Astrocyte (in vitro differentiated cells and primary cell): ENCODE results near the gene PBX3. TPM values are rescaled to one million over a fixed set of nuclear protein-coding genes. Genes with fewer than 3 reads are reported as not detected.

ENCODE experiments used
- DNase-seq: peaks from one replicate; pipeline ENCODE4 v3.0.0-alpha.2; 2010; ENCODE audit warnings: low read depth
- FAIRE-seq: peaks from 2 replicates; lab custom pipeline; 2011; peaks lifted over from hg19 to GRCh38; lab: Jason Lieb, UNC
- H2AFZ ChIP-seq: 2 replicates; pipeline ENCODE4 v1.6.0; 2012; ENCODE audit warnings: low read depth, low read length, inconsistent platforms
- H3K27ac ChIP-seq: 2 replicates; pipeline ENCODE4 v1.5.1; 2011; ENCODE audit warnings: low read depth, low read length, inconsistent platforms
- H3K27me3 ChIP-seq: 2 replicates; pipeline ENCODE4 v1.6.0; 2011; ENCODE audit warnings: low read length, inconsistent platforms; ENCODE audit not compliant: insufficient read depth
- H3K36me3 ChIP-seq: 2 replicates; pipeline ENCODE4 v1.5.1; 2011; ENCODE audit warnings: low read length, inconsistent platforms; ENCODE audit not compliant: insufficient read depth
- H3K4me1 ChIP-seq: 2 replicates; pipeline ENCODE4 v1.5.1; 2011; ENCODE audit warnings: low read length, inconsistent platforms; ENCODE audit not compliant: insufficient read depth
- H3K4me2 ChIP-seq: 2 replicates; pipeline ENCODE4 v1.6.0; 2012; ENCODE audit warnings: low read length, inconsistent platforms
- H3K4me3 ChIP-seq: 2 replicates; pipeline ENCODE4 v1.5.1; 2011; ENCODE audit warnings: low read depth, mild to moderate bottlenecking, low read length, inconsistent platforms; ENCODE audit not compliant: insufficient read depth
- H3K79me2 ChIP-seq: 2 replicates; pipeline ENCODE4 v1.6.0; 2012; ENCODE audit warnings: mild to moderate bottlenecking, low read length, inconsistent platforms; ENCODE audit not compliant: insufficient read depth
- H3K9ac ChIP-seq: 2 replicates; pipeline ENCODE4 v1.6.0; 2012; ENCODE audit warnings: mild to moderate bottlenecking, low read length, inconsistent platforms
- H3K9me3 ChIP-seq: 2 replicates; pipeline ENCODE4 v1.5.1; 2012; ENCODE audit warnings: low read depth, mild to moderate bottlenecking, low read length, inconsistent platforms; ENCODE audit not compliant: insufficient read depth
- H4K20me1 ChIP-seq: 2 replicates; pipeline ENCODE4 v1.6.0; 2012; ENCODE audit warnings: low read length, inconsistent platforms; ENCODE audit not compliant: insufficient read depth
- H3K27ac Mint-ChIP-seq: one replicate; pipeline ENCODE4 v1.8.0; 2021; ENCODE audit warnings: mild to moderate bottlenecking, mixed read lengths; ENCODE audit not compliant: unreplicated experiment
- H3K27me3 Mint-ChIP-seq: one replicate; pipeline ENCODE4 v1.8.0; 2021; ENCODE audit warnings: low read depth, mixed read lengths; ENCODE audit not compliant: unreplicated experiment
- H3K36me3 Mint-ChIP-seq: one replicate; pipeline ENCODE4 v1.8.0; 2021; ENCODE audit warnings: low read depth, mixed read lengths; ENCODE audit not compliant: unreplicated experiment
- H3K4me1 Mint-ChIP-seq: one replicate; pipeline ENCODE4 v1.8.0; 2021; ENCODE audit warnings: low read depth, mixed read lengths; ENCODE audit not compliant: unreplicated experiment
- H3K4me3 Mint-ChIP-seq: one replicate; pipeline ENCODE4 v1.8.0; 2021; ENCODE audit warnings: mild to moderate bottlenecking, moderate library complexity, mixed read lengths; ENCODE audit not compliant: unreplicated experiment
- H3K9me3 Mint-ChIP-seq: one replicate; pipeline ENCODE4 v1.8.0; 2021; ENCODE audit warnings: mild to moderate bottlenecking, mixed read lengths; ENCODE audit not compliant: unreplicated experiment
- EZH2 ChIP-seq: IDR thresholded peaks from 2 replicates; pipeline ENCODE4 v1.6.1; 2012; ENCODE audit warnings: mild to moderate bottlenecking, low read length, inconsistent platforms; ENCODE audit not compliant: insufficient read depth
- total RNA-seq: library from RNA; stranded (reverse); gene quantifications from 2 replicates; pipeline ENCODE4 v1.2.1, GENCODE V29; 2021
- TF ChIP-seq, protein P1 (sequence below): IDR thresholded peaks from 2 replicates; pipeline ENCODE4 v1.5.1; 2011; ENCODE audit warnings: low read depth, mild to moderate bottlenecking, inconsistent platforms, low read length, moderate library complexity; ENCODE audit not compliant: insufficient read depth

PBX3 gene
- total RNA-seq, 1 donor from 2014 or later: 51.2 TPM

DNA sequence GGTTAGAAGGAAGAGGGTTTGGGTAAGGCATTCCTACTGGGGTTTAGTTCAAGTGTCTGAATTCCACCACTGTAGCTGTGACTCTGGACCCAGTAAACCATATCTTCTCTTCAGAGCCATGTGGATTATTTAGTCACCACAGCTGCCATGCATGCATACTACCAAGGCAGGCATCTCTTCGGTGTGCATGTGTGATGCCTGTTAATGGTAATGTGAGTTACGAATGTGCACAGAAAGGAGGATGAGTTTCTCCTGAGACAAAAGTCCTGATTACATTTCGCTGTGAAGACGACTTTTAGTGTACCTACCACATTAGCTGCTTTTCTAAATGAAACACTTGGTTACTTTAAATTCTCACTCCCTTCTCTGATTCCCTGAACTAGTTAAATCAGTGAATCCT is 9.3 kb downstream of the PBX3 start:
- no peak for FAIRE-seq
- peaks cover 2% of the 10 kb centered on the region for H3K36me3 Mint-ChIP-seq
- no peak overlapping the region for H3K27ac Mint-ChIP-seq
- H3K9me3 ChIP-seq: no peaks in the 10 kb centered on the region
- peaks cover 9% of the 10 kb centered on the region for H3K36me3 ChIP-seq
- peaks cover 12% of the 10 kb centered on the region for H3K4me1 ChIP-seq
- H3K4me3 Mint-ChIP-seq: no peak overlapping the region
- H3K4me2 ChIP-seq: no peak overlapping the region
- no peak for DNase-seq
- H3K27me3 Mint-ChIP-seq: no peaks in the 10 kb centered on the region
- no peaks in the 10 kb centered on the region for H3K27me3 ChIP-seq
- no peak overlapping the region for H2AFZ ChIP-seq
- H3K79me2 ChIP-seq: peaks cover 98% of the 10 kb centered on the region
- peaks cover 23% of the 10 kb centered on the region for H3K4me1 Mint-ChIP-seq
- no peaks in the 10 kb centered on the region for H3K9me3 Mint-ChIP-seq
- no peak overlapping the region for H3K9ac ChIP-seq
- no peak overlapping the region for H3K27ac ChIP-seq
- no peak overlapping the region for H3K4me3 ChIP-seq
- no peak for TF ChIP-seq EZH2
- TF ChIP-seq, protein P1, sequence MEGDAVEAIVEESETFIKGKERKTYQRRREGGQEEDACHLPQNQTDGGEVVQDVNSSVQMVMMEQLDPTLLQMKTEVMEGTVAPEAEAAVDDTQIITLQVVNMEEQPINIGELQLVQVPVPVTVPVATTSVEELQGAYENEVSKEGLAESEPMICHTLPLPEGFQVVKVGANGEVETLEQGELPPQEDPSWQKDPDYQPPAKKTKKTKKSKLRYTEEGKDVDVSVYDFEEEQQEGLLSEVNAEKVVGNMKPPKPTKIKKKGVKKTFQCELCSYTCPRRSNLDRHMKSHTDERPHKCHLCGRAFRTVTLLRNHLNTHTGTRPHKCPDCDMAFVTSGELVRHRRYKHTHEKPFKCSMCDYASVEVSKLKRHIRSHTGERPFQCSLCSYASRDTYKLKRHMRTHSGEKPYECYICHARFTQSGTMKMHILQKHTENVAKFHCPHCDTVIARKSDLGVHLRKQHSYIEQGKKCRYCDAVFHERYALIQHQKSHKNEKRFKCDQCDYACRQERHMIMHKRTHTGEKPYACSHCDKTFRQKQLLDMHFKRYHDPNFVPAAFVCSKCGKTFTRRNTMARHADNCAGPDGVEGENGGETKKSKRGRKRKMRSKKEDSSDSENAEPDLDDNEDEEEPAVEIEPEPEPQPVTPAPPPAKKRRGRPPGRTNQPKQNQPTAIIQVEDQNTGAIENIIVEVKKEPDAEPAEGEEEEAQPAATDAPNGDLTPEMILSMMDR: no peak
- H4K20me1 ChIP-seq: peaks cover 20% of the 10 kb centered on the region

DNA sequence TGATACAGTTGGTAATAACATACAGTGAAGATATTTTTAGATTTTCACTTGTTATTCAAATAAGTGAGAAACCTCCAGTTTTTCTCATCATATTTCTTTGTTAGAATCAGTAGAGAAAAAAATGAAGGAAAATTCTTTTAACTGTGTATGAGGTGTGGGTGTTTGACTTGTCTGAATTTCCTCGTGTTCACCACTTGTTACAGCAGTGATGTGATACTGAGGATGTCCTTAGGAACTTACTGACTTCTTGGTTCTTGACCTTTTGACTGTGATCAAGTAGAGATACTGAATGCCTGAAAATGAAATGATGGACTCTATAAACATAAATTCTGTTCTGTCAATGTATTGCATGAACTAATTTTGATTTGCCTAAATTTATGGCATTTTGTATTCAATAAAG is 10.7 kb downstream of the PBX3 start:
- Mint-ChIP-seq H3K27me3 (no peaks in the 10 kb centered on the region), H3K27ac (no peak overlapping the region), H3K9me3 (no peaks in the 10 kb centered on the region), H3K4me3 (no peak overlapping the region), H3K36me3 (peaks cover 2% of the 10 kb centered on the region), H3K4me1 (peaks cover 21% of the 10 kb centered on the region)
- H3K4me2 ChIP-seq: no peak overlapping the region
- FAIRE-seq (peak; percentile 26), DNase-seq (no peak)
- H4K20me1 ChIP-seq: peaks cover 26% of the 10 kb centered on the region
- H3K4me3 ChIP-seq: no peak overlapping the region
- H2AFZ ChIP-seq: no peak overlapping the region
- no peaks in the 10 kb centered on the region for H3K27me3 ChIP-seq
- H3K27ac ChIP-seq: no peak overlapping the region
- no peak overlapping the region for H3K9ac ChIP-seq
- TF ChIP-seq, protein P1: no peak
- no peak for TF ChIP-seq EZH2
- H3K36me3 ChIP-seq: peaks cover 9% of the 10 kb centered on the region
- peaks cover 97% of the 10 kb centered on the region for H3K79me2 ChIP-seq
- H3K4me1 ChIP-seq: peaks cover 12% of the 10 kb centered on the region
- no peaks in the 10 kb centered on the region for H3K9me3 ChIP-seq

DNA sequence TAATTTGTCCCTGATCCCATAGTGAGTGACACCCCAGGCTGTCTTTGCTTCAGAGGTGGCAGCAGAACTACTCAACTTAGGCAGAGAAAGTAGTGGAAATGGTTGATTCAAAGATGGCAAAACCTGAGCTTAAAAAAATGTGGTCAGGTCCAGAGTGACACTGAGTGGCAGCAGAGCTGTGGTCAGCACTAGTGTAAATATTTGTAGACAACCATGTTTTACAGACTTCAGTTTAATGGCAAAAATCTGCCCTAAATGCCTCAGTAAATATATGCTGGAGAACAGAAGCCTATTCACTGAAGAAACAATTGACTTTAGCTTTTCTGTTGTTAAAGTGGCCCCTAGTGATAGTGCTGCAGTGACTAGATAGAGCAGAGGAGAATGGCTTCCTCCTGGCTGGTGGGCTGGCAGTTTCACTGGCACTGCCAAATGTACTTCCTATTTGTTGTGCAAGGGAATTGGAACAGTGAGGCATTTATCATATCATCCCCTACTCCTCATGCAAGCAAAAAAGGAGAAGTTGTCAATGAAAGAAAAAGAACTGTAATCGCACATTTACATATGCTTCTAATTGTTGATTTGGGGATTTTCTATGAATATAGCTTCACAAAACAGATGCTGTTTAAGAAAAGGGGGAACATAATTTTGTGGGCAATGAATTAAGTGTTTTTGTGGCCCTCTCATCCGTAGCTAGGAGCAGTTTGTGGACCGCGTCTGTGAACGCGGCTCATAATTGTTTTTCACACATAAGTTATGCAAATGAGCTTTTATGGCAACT is 12.0 kb downstream of the PBX3 start:
- no peak for DNase-seq
- Histone ChIP-seq H3K4me3 (peak overlapping the region; percentile 39), H3K27me3 (no peaks in the 10 kb centered on the region), H3K27ac (no peak overlapping the region), H2AFZ (peak overlapping the region; percentile 49), H3K4me1 (peaks cover 17% of the 10 kb centered on the region), H4K20me1 (peaks cover 35% of the 10 kb centered on the region), H3K9me3 (no peaks in the 10 kb centered on the region), H3K4me2 (peak overlapping the region; percentile 86), H3K36me3 (peaks cover 3% of the 10 kb centered on the region), H3K79me2 (peaks cover 97% of the 10 kb centered on the region), H3K9ac (peak overlapping the region; percentile 45)
- Mint-ChIP-seq H3K4me1 (peaks cover 29% of the 10 kb centered on the region), H3K27me3 (no peaks in the 10 kb centered on the region), H3K27ac (no peak overlapping the region), H3K4me3 (no peak overlapping the region), H3K9me3 (no peaks in the 10 kb centered on the region), H3K36me3 (peaks cover 2% of the 10 kb centered on the region)
- TF ChIP-seq, protein P1: no peak
- TF ChIP-seq EZH2: no peak
- peak; percentile 20 for FAIRE-seq
